Measurements from ENCODE around the gene VCP. TPM values are rescaled to one million over a fixed set of nuclear protein-coding genes. Genes with fewer than 3 reads are reported as not detected.

VCP gene
- total RNA-seq, 1 donor from 2014 or later: 397 TPM

DNA sequence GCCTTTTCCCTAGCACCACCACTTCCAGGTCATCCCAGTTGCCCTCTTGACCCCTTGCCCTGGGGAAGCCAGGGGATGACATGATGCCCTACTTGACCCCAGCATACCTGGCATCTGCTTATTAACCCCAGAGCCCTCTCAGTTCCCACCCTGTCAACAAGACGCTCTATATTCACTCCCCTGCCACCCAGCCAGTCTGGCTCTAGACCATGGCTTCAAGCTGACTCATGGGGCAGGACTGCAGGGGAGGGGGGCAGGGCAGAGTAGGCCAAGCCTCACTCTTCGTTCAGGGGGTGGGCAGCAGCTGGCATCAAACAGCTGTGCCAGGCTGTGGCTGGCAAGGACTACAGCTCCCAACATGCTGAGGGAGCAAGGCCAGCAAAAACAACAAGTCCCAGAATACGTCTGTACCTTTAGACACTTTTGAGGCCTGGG is 37.9 kb upstream of the VCP start:
- Mint-ChIP-seq H3K36me3 (ENCODE audit: low read depth, unreplicated experiment) (peaks cover 24% of the 10 kb centered on the region), H3K9me3 (ENCODE audit: unreplicated experiment) (no peaks in the 10 kb centered on the region), H3K27me3 (ENCODE audit: unreplicated experiment) (peaks cover 11% of the 10 kb centered on the region), H3K4me1 (ENCODE audit: unreplicated experiment) (peaks cover 26% of the 10 kb centered on the region), H3K4me3 (ENCODE audit: unreplicated experiment) (peak overlapping the region; percentile 87), H3K27ac (ENCODE audit: unreplicated experiment) (peak overlapping the region; percentile 67)
- DNase-seq (ENCODE audit: low spot score): no peak
- TF ChIP-seq, protein P1, sequence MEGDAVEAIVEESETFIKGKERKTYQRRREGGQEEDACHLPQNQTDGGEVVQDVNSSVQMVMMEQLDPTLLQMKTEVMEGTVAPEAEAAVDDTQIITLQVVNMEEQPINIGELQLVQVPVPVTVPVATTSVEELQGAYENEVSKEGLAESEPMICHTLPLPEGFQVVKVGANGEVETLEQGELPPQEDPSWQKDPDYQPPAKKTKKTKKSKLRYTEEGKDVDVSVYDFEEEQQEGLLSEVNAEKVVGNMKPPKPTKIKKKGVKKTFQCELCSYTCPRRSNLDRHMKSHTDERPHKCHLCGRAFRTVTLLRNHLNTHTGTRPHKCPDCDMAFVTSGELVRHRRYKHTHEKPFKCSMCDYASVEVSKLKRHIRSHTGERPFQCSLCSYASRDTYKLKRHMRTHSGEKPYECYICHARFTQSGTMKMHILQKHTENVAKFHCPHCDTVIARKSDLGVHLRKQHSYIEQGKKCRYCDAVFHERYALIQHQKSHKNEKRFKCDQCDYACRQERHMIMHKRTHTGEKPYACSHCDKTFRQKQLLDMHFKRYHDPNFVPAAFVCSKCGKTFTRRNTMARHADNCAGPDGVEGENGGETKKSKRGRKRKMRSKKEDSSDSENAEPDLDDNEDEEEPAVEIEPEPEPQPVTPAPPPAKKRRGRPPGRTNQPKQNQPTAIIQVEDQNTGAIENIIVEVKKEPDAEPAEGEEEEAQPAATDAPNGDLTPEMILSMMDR (IDR thresholded peaks at IDR 0.05; ENCODE audit: unreplicated experiment): no peak

DNA sequence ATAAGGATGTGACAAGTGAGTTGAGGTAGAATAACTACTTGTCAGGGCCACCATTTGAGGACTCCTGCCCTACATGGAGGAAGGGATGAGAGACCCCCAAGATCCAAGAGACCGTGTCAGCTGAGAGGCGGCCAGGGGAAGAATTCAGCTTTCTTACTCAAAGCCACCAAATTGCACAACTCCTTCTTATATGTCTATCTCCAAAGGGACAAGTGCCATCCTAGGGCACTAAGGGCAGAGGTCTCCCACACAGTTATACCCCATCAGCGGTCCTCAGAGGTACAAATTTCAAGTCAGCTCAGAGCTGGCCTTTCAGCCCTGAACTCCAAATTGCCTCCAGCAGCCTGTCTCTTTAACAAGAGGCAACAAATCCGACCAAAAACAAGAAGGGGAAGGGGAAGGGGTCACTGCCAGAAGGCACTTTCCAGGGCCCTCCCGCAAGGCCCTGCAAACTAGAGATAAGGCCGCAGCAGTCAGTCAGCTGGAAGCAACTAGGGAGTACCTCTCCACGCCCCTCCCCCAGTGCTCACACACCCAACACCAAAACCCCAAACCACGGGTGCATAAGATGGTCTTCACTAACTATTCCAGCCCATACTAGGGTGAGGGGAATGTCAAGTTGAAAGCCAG is 36.6 kb upstream of the VCP start:
- Mint-ChIP-seq H3K27me3 (ENCODE audit: unreplicated experiment) (peaks cover 15% of the 10 kb centered on the region), H3K36me3 (ENCODE audit: low read depth, unreplicated experiment) (peaks cover 31% of the 10 kb centered on the region), H3K4me1 (ENCODE audit: unreplicated experiment) (peaks cover 24% of the 10 kb centered on the region), H3K27ac (ENCODE audit: unreplicated experiment) (no peak overlapping the region), H3K9me3 (ENCODE audit: unreplicated experiment) (no peaks in the 10 kb centered on the region), H3K4me3 (ENCODE audit: unreplicated experiment) (peak overlapping the region; percentile 74)
- TF ChIP-seq, protein P1 (IDR thresholded peaks at IDR 0.05; ENCODE audit: unreplicated experiment): no peak
- no peak for DNase-seq (ENCODE audit: low spot score)

DNA sequence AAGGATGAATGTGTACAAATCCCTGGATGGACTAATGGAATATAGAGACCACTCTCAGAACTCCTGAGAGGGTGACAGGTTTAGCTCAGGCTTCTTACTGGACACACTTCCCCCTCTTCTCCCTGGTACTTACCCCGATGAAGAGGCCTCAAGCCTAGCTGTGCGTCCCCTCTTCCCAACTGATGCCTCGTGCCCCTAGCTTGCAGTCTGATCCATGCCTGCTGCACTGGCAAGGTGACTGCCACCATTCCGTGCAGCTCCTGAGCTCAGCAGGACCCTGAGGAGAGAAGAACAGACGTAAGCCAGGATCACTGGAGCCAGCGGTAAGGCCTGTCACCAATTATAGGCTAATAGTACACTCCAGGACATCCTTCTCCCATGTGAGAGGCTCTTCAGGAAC is 36.0 kb upstream of the VCP start:
- no peak for DNase-seq (ENCODE audit: low spot score)
- H3K36me3 Mint-ChIP-seq (ENCODE audit: low read depth, unreplicated experiment): peaks cover 32% of the 10 kb centered on the region
- peaks cover 20% of the 10 kb centered on the region for H3K27me3 Mint-ChIP-seq (ENCODE audit: unreplicated experiment)
- H3K4me3 Mint-ChIP-seq (ENCODE audit: unreplicated experiment): no peak overlapping the region
- no peak overlapping the region for H3K27ac Mint-ChIP-seq (ENCODE audit: unreplicated experiment)
- H3K9me3 Mint-ChIP-seq (ENCODE audit: unreplicated experiment): no peaks in the 10 kb centered on the region
- TF ChIP-seq, protein P1 (IDR thresholded peaks at IDR 0.05; ENCODE audit: unreplicated experiment): no peak
- peaks cover 24% of the 10 kb centered on the region for H3K4me1 Mint-ChIP-seq (ENCODE audit: unreplicated experiment)

DNA sequence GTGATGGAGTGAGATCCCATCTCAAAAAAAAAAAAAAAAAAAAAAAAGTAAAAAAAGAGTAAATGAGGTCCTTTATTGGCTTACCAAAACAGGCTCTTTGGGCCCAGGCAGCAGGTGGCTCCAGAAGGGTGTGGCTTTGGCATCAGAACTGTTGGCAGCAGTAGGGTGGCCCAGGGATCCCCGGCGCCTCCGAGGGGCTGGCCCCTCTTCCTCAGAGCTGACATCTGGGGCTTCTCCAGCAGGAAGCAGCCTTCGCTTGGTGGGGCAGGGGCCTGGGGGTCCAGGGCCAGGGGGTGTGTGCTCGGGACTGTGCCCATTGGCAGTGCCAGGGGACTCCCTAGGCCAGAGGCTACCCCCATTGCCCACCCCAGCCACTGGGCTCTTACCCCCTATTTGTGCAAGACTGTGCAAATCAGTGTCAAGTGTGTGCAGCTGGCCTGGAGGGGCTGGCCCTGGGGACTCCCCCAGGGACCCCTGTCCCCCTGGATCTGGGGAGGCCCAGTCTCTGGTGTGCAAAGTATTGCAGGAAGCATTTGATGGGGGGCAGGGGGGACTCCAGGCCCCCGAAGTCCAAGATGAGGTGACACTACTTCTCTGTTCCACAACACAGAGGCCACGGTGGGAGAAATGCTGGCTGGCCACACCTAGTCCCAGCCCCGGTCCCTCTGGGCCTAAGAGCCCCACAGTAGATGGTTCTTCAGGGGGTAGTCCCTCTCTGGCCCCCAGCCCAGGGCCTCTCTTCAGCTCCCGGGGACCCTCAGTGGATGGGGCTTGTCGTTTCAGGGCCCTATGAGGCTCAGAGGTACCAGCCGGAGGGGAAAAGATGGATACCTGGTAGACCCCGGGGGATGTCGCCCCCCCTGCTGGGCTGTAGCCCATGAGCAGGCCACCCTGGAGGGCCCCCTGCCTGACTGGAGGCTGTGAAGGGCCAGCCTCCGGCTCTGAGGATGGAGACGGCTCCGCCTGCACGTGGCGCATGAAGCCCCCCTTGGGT is 35.2 kb upstream of the VCP start:
- TF ChIP-seq, protein P1 (IDR thresholded peaks at IDR 0.05; ENCODE audit: unreplicated experiment): no peak
- Mint-ChIP-seq H3K36me3 (ENCODE audit: low read depth, unreplicated experiment) (peaks cover 39% of the 10 kb centered on the region), H3K9me3 (ENCODE audit: unreplicated experiment) (no peaks in the 10 kb centered on the region), H3K4me3 (ENCODE audit: unreplicated experiment) (no peak overlapping the region), H3K27ac (ENCODE audit: unreplicated experiment) (no peak overlapping the region), H3K4me1 (ENCODE audit: unreplicated experiment) (peaks cover 31% of the 10 kb centered on the region), H3K27me3 (ENCODE audit: unreplicated experiment) (peaks cover 27% of the 10 kb centered on the region)
- DNase-seq (ENCODE audit: low spot score): no peak
